H1 (cell line): ENCODE data around the gene ATAD3B. TPM values are rescaled to one million over a fixed set of nuclear protein-coding genes. Genes with fewer than 3 reads are reported as not detected.

Experiments
- BCL11A ChIP-seq, 2 experiments: IDR thresholded peaks; one replicate each; pipeline ENCODE4 v1.6.1; 2011; ENCODE audit warnings: low read depth in 2 of 2, low read length in 2 of 2, mild to moderate bottlenecking in 2 of 2
- CBX5 ChIP-seq: fragments of 300-800, 300-1000 bp; sonication (generic); IDR thresholded peaks from 2 replicates; pipeline ENCODE4 v1.7.1; 2016; ENCODE audit warnings: antibody characterized with exemption, low read length, low read depth
- EGR1 ChIP-seq: IDR thresholded peaks from 2 replicates; pipeline ENCODE4 v1.6.1; 2011; ENCODE audit warnings: low read depth, low read length, borderline replicate concordance
- KDM5A ChIP-seq: fragments of 200-600 bp; IDR thresholded peaks from 2 replicates; pipeline ENCODE4 v1.7.1; 2012; ENCODE audit warnings: mild to moderate bottlenecking, low read length, inconsistent platforms, mixed read lengths
- NANOG ChIP-seq: IDR thresholded peaks from 2 replicates; pipeline ENCODE4 v1.6.1; 2011; ENCODE audit warnings: low read length, low read depth, mild to moderate bottlenecking, inconsistent platforms; ENCODE audit not compliant: insufficient read depth, poor library complexity, severe bottlenecking
- RFX5 ChIP-seq: IDR thresholded peaks from 2 replicates; pipeline ENCODE4 v1.6.1; 2011; ENCODE audit warnings: low read depth, low read length, improper control_type of control experiment, borderline replicate concordance
- SIN3A ChIP-seq, 2 experiments: IDR thresholded peaks in 1 of 2; conservative IDR thresholded peaks in 1 of 2; 2 replicates each; pipeline ENCODE4 v1.6.1; 2011 to 2012; ENCODE audit warnings: low read length in 2 of 2, improper control_type of control experiment in 1 of 2, low read depth in 1 of 2, mild to moderate bottlenecking in 1 of 2
- SP1 ChIP-seq: IDR thresholded peaks from 2 replicates; pipeline ENCODE4 v1.6.1; 2011; ENCODE audit warnings: low read depth, low read length
- SRF ChIP-seq: IDR thresholded peaks from 2 replicates; pipeline ENCODE4 v1.6.1; 2011; ENCODE audit warnings: mild to moderate bottlenecking, low read depth, low read length, moderate library complexity
- TAF1 ChIP-seq: IDR thresholded peaks from 2 replicates; pipeline ENCODE4 v1.6.1; 2011; ENCODE audit warnings: mild to moderate bottlenecking, low read depth, low read length
- polyA plus RNA-seq, 7 experiments: library from polyadenylated mRNA; depleted of rRNA in 3 of 7; stranded (reverse) in 5 of 7; unstranded in 2 of 7; fragments of >200 nt in 5 of 7; fragments of 200-250 nt in 2 of 7; gene quantifications; 1 replicate in 5 of 7; 2 replicates in 1 of 7; 4 replicates in 1 of 7; pipeline versions ENCODE4 v1.2.1 to v1.2.3, GENCODE V29; 2011 to 2013; ENCODE audit warnings: missing spikeins in 2 of 7, mixed read lengths in 2 of 7
- total RNA-seq: library from RNA; stranded (reverse); fragmentation: NEBNext Ultra II Directional; extraction: Animal tissue kit (Norgen Biotek cat#: 25700); gene quantifications from 2 replicates; pipeline ENCODE4 v1.2.1, GENCODE V29; 2021

Gene ATAD3B
- total and polyA plus RNA-seq, 2 of the 8 experiments (the other 6 are each of a cell fraction or from before 2014, with no cell fraction given) = 31.3 to 63.0 TPM

DNA sequence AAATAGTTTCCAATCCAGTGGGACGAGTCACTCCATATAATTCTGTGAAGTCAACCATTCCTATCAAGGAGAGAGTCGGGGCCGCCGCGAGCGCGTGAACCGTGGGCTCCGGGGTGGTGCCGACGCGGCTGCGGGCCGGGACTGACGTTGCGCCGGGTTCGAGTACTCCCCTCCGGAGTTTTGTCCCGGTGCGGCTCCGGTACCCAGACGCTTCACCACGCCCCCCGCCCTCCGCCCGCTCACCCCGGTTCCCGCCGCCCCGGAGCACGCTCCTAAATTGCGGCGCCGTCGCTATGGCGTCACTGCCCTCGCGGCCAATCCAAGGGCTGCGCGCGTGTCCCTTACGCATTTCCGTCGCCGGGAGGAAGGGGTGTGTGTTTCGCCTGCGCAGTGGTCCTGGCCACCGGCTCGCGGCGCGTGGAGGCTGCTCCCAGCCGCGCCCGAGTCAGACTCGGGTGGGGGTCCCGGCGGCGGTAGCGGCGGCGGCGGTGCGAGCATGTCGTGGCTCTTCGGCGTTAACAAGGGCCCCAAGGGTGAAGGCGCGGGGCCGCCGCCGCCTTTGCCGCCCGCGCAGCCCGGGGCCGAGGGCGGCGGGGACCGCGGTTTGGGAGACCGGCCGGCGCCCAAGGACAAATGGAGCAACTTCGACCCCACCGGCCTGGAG lies at the start of gene ATAD3B (continued):
- TF ChIP-seq SP1 (peak; percentile 65; the same call in 1 of the 2 replicates), KDM5A (peak; percentile 86), BCL11A (IDR thresholded peaks at IDR 0.05; ENCODE audit: low read depth in 2 of 2, low read length in 2 of 2) (no peak), EGR1 (no peak), CBX5 (no peak), SRF (peak; percentile 68), SIN3A (conservative IDR thresholded peaks at IDR 0.05 in 1 of 2, IDR thresholded peaks at IDR 0.05 in 1 of 2; ENCODE audit: low read depth in 1 of 2, low read length in 2 of 2) (peak in 1 of 2 experiments; percentile 88; a peak in 2 of 4 replicates), NANOG (no peak), TAF1 (peak; percentile 66; the same call in 1 of the 2 replicates), RFX5 (no peak)
